ACHN (cell line): Measurements from ENCODE around the gene WIF1.

ENCODE experiments used
- DNase-seq: peaks from one replicate; pipeline ENCODE4 v3.0.0-alpha.2; 2015
- in situ Hi-C: cut with HindIII; loops from 2 replicates; pipeline ENCODE4 v1.10.0; 2017; ENCODE audit warnings: low sequenced_read_pairs, low pct_ligation_motif_present, low pct_unique_long_range_greater_than_20kb

WIF1 gene

GRCh38 chr12:65125975-65126374 is 4.9 kb upstream of the WIF1 start:
- in situ Hi-C loops, result no loop called here
- no peak for DNase-seq

DNA sequence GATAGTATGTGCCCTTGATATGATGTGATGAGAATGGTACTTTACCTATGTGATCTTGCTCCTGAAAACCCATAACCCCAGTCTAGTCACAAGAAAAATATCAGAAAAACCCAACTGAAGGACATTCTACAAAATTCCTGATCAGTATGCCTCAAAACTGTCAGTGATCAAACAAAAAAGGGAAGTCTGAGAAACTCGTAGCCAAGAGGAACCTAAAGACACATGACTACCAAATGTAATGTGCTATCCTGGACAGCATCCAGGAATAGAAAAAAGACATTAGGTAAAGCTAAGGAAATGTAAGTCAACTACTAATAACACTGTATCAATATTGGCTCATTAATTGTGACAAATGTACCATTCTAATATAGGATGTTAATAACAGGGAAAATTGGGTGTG is 4.1 kb upstream of the WIF1 start:
- DNase-seq, result no peak
- in situ Hi-C loops, result no loop called here

DNA sequence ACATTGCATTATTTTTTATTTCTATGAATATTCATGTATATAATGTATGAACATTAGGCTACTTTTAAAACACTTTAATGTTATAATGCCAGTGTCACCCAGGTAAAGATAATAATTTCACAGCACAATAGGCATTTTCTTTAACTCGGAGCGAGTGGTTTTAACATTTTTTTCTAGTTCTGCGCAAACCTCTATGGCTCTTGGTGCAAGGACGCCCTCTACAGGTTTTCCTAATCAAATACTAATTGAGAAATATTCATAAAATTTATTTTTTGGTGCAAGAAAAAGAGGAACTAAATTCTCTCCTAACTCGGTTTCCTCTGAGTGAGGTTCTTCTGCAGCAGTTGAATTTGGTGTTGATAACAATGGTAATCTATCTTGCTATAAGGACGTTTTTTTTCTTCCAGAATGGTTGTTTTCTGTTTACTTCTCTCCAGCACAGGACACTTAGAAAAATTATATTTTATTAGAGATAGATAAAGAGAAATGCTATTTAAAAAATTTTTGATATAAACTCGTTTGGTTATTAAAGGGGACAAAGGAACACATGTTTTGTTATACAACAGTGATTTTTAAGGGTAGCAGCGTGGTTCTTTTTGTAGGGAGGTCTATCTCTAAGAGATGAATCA is 2.4 kb upstream of the WIF1 start:
- DNase-seq, result peak; percentile 63
- in situ Hi-C loops, result no loop called here

DNA sequence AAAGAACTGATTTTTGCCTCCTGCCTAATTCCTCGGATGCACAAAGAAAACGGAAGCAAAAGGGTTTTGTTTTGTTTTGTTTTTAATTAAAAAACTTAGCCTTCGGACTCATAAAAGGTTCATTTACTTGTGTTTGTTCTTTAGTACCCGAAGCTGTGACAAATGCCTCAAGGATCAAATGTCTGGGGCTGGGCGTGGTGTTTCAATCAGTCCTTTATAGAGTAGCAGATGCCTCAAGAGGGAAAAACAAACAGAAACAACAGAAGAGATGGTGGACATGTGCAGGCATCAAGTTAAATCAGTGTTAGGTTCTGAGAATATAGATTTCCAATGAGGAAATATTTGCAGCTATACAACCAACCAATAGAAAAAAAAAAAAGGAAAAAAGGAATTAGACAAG is 1.6 kb upstream of the WIF1 start:
- no peak for DNase-seq
- in situ Hi-C loops, result no loop called here

DNA sequence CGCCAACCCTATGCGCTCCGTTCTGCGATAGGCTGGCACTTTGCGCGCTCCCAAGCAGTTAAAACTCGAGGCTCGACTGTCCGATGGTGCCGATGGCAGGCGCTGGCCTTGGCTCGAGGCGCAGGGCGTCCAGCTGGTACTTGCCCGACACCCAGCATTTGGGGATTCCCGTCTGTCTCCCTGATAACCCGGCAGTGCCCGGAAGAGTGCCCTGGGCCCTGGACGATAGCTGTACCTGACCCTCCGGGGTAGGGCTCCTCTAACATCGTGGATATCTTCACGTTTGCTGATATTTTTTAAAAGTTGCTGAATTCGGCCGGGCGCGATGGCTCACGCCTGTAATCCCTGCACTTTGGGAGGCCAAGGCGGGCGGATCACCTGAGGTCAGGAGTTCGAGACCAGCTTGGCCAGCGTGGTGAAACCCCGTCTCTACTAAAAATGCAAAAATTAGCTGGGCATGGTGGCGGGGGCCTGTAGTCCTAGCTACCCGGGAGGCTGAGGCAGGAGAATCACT is 908 bp upstream of the WIF1 start:
- no peak for DNase-seq
- in situ Hi-C loops, result no loop called here

DNA sequence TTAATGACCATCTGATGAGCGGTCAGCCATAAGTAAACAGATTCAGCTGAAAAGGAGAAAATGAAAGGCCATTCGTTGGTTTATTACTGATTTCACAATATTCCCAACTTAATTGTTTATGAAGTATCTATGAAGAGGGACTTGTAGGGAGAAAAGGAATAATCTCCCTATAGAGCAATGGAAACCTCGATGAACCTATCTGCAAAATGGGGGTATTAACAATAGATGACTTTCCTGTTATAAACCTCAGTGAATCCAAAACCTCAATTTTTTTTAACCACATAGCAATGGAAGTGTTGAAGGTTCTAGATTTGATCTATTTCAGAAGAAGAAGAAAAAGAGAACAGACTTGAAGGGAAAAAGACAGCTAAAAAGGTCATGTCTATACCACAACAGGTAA is 2.0 kb downstream of the WIF1 start:
- in situ Hi-C loops, result no loop called here
- no peak for DNase-seq

DNA sequence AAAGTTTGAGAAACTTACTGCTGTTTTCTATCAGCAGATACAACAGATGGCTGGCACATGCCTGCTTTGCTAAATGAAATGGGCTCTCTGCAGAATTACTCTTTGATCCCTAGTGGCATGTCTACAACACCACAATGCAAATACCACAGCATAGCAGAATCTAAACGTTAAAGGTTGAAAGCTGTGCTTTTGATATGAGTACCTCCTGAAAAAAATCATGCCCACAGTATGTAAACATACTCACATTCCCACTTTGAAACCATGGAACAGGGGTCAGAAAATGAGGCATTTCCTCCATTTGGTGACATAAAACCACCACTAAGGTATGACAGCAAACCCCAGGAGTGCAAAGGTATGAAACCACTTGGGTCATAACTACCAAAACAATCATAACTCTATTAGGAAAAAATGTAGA is 7.5 kb downstream of the WIF1 start:
- no peak for DNase-seq

DNA sequence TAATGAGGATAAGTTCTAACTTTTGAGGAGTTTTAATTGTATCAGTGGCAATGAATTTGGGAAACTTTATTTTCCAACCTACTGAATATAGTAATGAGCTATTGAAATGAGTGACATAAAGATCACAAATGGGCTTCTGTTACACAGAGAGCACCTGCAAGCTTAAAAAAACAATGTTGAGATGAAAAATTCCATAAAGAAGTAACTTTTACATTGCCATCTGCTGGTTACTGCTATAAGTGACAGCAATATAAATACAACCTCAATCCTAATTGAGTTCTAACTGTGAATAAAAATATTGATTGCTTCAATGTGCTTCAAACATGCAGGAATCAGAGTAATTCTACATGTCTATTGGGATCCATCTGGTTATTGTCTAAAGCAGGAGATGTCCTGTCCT is 14.2 kb downstream of the WIF1 start:
- in situ Hi-C loops, result no loop called here

More for the DNA sequence above, 7.5 kb downstream of the WIF1 start:
- in situ Hi-C loops, result no loop called here

GRCh38 chr12:65100140-65100539 is 21.0 kb downstream of the WIF1 start:
- in situ Hi-C loops, result no loop called here
- peak; percentile 22 for DNase-seq

More for the DNA sequence above, 14.2 kb downstream of the WIF1 start:
- peak; percentile 37 for DNase-seq

DNA sequence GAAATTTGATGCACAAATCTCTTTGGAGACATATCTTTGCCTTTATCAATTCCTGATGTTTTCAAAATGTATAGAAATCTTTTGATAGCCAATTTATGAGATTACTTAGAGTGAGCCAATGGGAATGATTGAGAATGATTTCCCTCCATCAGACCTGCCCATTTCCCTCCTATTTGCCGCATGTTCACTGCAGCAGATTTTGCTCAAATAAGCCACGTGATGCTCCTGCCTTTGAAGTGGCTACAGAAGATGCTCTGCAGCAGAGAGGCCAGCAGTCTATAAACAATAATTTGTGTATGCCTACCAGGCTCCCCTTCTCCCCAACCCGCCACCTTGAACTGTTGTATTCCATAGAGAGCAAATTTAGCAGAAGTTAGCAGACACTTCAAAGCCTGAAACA is 21.9 kb downstream of the WIF1 start:
- in situ Hi-C loops, result no loop called here
- DNase-seq, result no peak

GRCh38 chr12:65098364-65098763 is 22.7 kb downstream of the WIF1 start:
- no peak for DNase-seq
- in situ Hi-C loops, result no loop called here

DNA sequence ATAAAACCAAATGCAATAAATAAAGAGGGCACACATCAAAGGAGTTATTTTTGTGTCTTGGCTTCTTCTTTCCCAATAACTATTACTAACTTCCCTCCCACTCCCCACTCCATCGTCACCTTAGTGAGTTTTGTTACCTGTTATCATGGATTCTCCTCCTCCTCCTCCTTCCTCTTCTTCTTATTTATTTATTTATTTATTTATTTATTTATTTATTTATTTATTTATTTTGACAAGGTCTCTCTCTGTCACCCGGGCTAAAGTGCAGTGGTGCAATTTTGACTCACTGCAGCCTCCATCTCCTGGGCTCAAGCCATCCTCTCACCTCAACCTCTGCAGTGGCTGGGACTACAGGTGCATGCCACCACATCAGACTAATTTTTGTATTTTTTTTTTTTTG is 26.4 kb downstream of the WIF1 start:
- no peak for DNase-seq
- in situ Hi-C loops, result no loop called here

GRCh38 chr12:65093606-65094005 is 27.5 kb downstream of the WIF1 start:
- in situ Hi-C loops, result no loop called here
- DNase-seq, result no peak

DNA sequence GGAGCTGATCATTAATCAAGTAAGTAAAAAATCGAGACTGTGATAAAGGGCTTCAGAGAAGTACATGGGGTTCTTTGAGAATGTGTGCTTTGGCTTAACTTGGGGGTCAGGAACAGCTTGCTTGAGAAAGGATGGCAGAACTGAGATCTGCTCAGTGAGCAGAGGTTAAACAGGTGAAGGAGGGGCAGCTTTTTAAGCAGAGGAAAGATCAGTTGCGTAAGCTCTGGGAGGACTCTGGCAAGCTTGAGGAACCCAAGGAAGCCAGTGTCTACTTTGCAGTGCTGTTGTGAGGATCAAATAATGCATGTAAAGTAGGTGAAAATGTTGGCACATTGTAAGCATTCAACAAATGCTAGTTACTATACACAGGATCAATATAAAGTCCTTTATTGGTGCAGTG is 30.6 kb downstream of the WIF1 start:
- no peak for DNase-seq
- in situ Hi-C loops, result no loop called here

- no peak for DNase-seq
- in situ Hi-C loops, result no loop called here
Measured at GRCh38 chr12:65086236-65086635, 34.9 kb downstream of the WIF1 start.

GRCh38 chr12:65084579-65084978 is 36.5 kb downstream of the WIF1 start:
- DNase-seq, result no peak
- in situ Hi-C loops, result no loop called here

- no peak for DNase-seq
- in situ Hi-C loops, result no loop called here
Measured at GRCh38 chr12:65083581-65083980, 37.5 kb downstream of the WIF1 start.

DNA sequence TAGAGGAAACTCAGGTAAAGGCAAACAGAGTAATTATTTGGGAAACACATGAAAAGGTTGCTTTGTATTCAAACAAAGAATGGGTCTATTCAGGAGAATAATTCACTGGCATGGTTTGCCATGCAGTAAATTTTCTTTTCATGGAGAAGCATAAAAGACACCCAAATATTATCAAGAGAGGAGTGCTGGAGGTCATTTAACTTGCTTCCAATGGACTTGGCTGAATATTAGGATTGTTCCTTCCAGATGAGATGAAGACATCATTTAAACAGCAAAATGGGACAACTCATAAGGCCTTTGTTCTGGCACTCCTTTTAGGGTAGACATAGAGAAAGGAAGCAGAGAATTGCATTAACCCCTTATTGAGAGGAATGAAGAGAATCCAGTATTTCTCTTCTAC is 38.7 kb downstream of the WIF1 start:
- DNase-seq, result no peak
- in situ Hi-C loops, result no loop called here

DNA sequence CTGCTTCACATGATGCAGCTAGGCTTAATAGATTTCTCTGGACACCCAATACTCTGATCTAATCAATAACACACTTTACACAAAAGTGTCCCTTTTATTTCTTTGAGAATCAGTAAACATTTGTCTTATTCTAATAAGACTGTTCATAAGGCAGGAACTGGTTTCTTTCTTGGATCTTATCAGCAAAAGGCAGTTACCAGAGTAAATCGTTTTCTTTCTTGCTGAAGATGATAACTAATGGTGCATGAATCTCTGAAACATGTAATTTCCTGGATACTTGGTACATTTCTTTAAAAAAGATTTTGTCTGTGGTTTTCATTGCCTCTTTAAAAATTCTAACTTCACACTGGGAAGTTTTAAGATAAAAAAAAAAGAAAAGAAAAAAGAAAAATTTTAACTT is 39.6 kb downstream of the WIF1 start:
- DNase-seq, result no peak
- in situ Hi-C loops, result no loop called here

- in situ Hi-C loops, result no loop called here
- no peak for DNase-seq
Measured at GRCh38 chr12:65074932-65075331, 46.2 kb downstream of the WIF1 start.

DNA sequence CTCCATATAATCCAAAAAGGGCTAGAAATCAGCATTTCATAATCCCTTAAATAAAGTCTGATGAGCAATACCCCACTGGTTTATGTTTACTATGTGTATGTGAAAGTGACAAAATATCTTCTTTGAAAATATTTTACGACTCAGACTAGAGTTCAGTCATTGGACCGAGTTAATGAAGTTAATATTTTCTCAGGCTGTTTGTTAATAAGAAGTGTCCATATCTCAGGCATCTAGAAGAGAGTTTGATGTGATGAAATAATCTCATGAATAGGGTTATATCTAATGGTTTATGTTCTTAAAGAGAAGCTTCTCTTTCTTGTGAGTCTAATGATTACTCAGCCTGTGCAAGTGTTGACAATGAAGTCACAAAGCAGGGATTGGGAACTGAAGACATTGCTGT is 51.8 kb downstream of the WIF1 start:
- DNase-seq, result no peak
- in situ Hi-C loops, result no loop called here
